ENCODE measurements around the gene LARGE1. TPM values are rescaled to one million over a fixed set of nuclear protein-coding genes. Genes with fewer than 3 reads are reported as not detected.

Gene LARGE1
- polyA plus RNA-seq, 6 donors from 2014 or later = 3.6 to 9.5 (median 5.6) TPM

- DNase-seq = no peak
- Mint-ChIP-seq H3K27ac (peak overlapping the region in 5 of 6 donors; percentile 24 to 63 (median 35)), H3K9me3 (no peaks in the 10 kb centered on the region), H3K27me3 (no peaks in the 10 kb centered on the region), H3K36me3 (peaks cover 26 to 27% of the 10 kb centered on the region in 2 donors), H3K4me3 (no peak overlapping the region), H3K4me1 (peaks cover 31 to 37% (median 35%) of the 10 kb centered on the region in 3 donors)
- ATAC-seq (ENCODE audit: low read depth in 2 of 2) = no peak
Measured at GRCh38 chr22:33553493-33553892, 366.8 kb downstream of the LARGE1 start.

GRCh38 chr22:33544707-33545106 is 375.6 kb downstream of the LARGE1 start:
- Mint-ChIP-seq H3K36me3 (peaks cover 7 to 9% of the 10 kb centered on the region in 2 donors), H3K27me3 (no peaks in the 10 kb centered on the region), H3K9me3 (peaks cover 0 to 4% (median 0%) of the 10 kb centered on the region in 7 donors), H3K4me3 (peak overlapping the region in 4 of 8 donors; percentile 0 to 83 (median 51)), H3K4me1 (peaks cover 20 to 45% (median 38%) of the 10 kb centered on the region in 3 donors), H3K27ac (peak overlapping the region in 5 of 6 donors; percentile 0 to 73 (median 12))
- ATAC-seq (ENCODE audit: low read depth in 2 of 2) (peak; percentile 21 to 32), DNase-seq (no peak)

- no peak for ATAC-seq (ENCODE audit: low read depth in 2 of 2)
- Mint-ChIP-seq H3K9me3 (peaks cover 0 to 4% (median 0%) of the 10 kb centered on the region in 7 donors), H3K27me3 (no peaks in the 10 kb centered on the region), H3K4me1 (peaks cover 34 to 56% (median 48%) of the 10 kb centered on the region in 3 donors), H3K36me3 (peaks cover 6 to 7% of the 10 kb centered on the region in 2 donors), H3K27ac (peak overlapping the region in 4 of 6 donors; percentile 3 to 65 (median 22)), H3K4me3 (no peak overlapping the region)
- DNase-seq = no peak
Measured at GRCh38 chr22:33542722-33543121, 377.6 kb downstream of the LARGE1 start.

- peak overlapping the region in 3 of 6 donors; percentile 56 to 74 (median 60) for H3K27ac Mint-ChIP-seq
- no peak overlapping the region for H3K4me3 Mint-ChIP-seq
- DNase-seq (no peak), ATAC-seq (ENCODE audit: low read depth in 2 of 2) (no peak)
- no peaks in the 10 kb centered on the region for H3K27me3 Mint-ChIP-seq
- peaks cover 37 to 58% (median 52%) of the 10 kb centered on the region in 3 donors for H3K4me1 Mint-ChIP-seq
- H3K36me3 Mint-ChIP-seq = peaks cover 6 to 7% of the 10 kb centered on the region in 2 donors
- peaks cover 0 to 4% (median 0%) of the 10 kb centered on the region in 7 donors for H3K9me3 Mint-ChIP-seq
Measured at GRCh38 chr22:33542153-33542552, 378.1 kb downstream of the LARGE1 start.

- H3K9me3 Mint-ChIP-seq = peaks cover 0 to 4% (median 0%) of the 10 kb centered on the region in 7 donors
- no peak overlapping the region for H3K4me3 Mint-ChIP-seq
Measured at GRCh38 chr22:33539902-33540751, 380.1 kb downstream of the LARGE1 start.

GRCh38 chr22:33539202-33539901 is 380.9 kb downstream of the LARGE1 start:
- Mint-ChIP-seq H3K9me3 (no peaks in the 10 kb centered on the region), H3K36me3 (peaks cover 6 to 7% of the 10 kb centered on the region in 2 donors), H3K4me3 (peak overlapping the region in 1 of 8 donors; percentile 47), H3K27ac (peak overlapping the region in 1 of 6 donors; percentile 36), H3K4me1 (peaks cover 25 to 54% (median 40%) of the 10 kb centered on the region in 3 donors), H3K27me3 (no peaks in the 10 kb centered on the region)
- no peak for DNase-seq
- ATAC-seq (ENCODE audit: low read depth in 2 of 2) = no peak

More at GRCh38 chr22:33539902-33540751, 380.1 kb downstream of the LARGE1 start:
- Mint-ChIP-seq H3K36me3 (peaks cover 6 to 7% of the 10 kb centered on the region in 2 donors), H3K27ac (peak overlapping the region in 4 of 6 donors; percentile 7 to 65 (median 47)), H3K4me1 (peaks cover 32 to 54% (median 41%) of the 10 kb centered on the region in 3 donors), H3K27me3 (no peaks in the 10 kb centered on the region)
- DNase-seq = no peak
- ATAC-seq (ENCODE audit: low read depth in 2 of 2) = no peak

- no peaks in the 10 kb centered on the region for H3K27me3 Mint-ChIP-seq
- no peak for DNase-seq
- ATAC-seq (ENCODE audit: low read depth in 2 of 2) = no peak
- H3K9me3 Mint-ChIP-seq = no peaks in the 10 kb centered on the region
- H3K4me3 Mint-ChIP-seq = peak overlapping the region in 2 of 8 donors; percentile 14 to 59
- peak overlapping the region in 4 of 6 donors; percentile 3 to 64 (median 10) for H3K27ac Mint-ChIP-seq
- H3K4me1 Mint-ChIP-seq = peaks cover 25 to 52% (median 37%) of the 10 kb centered on the region in 3 donors
- H3K36me3 Mint-ChIP-seq = peaks cover 7 to 10% of the 10 kb centered on the region in 2 donors
Measured at GRCh38 chr22:33538277-33538885, 381.9 kb downstream of the LARGE1 start.

GRCh38 chr22:33537059-33537458 is 383.2 kb downstream of the LARGE1 start:
- Mint-ChIP-seq H3K27ac (peak overlapping the region in 1 of 6 donors; percentile 9), H3K4me1 (peaks cover 25 to 52% (median 37%) of the 10 kb centered on the region in 3 donors), H3K4me3 (no peak overlapping the region), H3K36me3 (peaks cover 7 to 10% of the 10 kb centered on the region in 2 donors), H3K27me3 (no peaks in the 10 kb centered on the region), H3K9me3 (no peaks in the 10 kb centered on the region)
- DNase-seq = no peak
- no peak for ATAC-seq (ENCODE audit: low read depth in 2 of 2)

- Mint-ChIP-seq H3K9me3 (no peaks in the 10 kb centered on the region), H3K4me1 (peaks cover 25 to 56% (median 37%) of the 10 kb centered on the region in 3 donors), H3K4me3 (no peak overlapping the region), H3K36me3 (peaks cover 7 to 13% of the 10 kb centered on the region in 2 donors), H3K27me3 (no peaks in the 10 kb centered on the region), H3K27ac (peak overlapping the region in 2 of 6 donors; percentile 15 to 61)
- DNase-seq (no peak), ATAC-seq (ENCODE audit: low read depth in 2 of 2) (no peak)
Measured at GRCh38 chr22:33535937-33536875, 384.1 kb downstream of the LARGE1 start.

GRCh38 chr22:33529424-33530113 is 390.7 kb downstream of the LARGE1 start:
- ATAC-seq (ENCODE audit: low read depth in 2 of 2) = no peak
- H3K36me3 Mint-ChIP-seq = peaks cover 0 to 11% of the 10 kb centered on the region in 2 donors
- H3K9me3 Mint-ChIP-seq = no peaks in the 10 kb centered on the region

GRCh38 chr22:33528183-33528582 is 392.1 kb downstream of the LARGE1 start:
- Mint-ChIP-seq H3K27me3 (no peaks in the 10 kb centered on the region), H3K4me3 (no peak overlapping the region), H3K27ac (peak overlapping the region in 4 of 6 donors; percentile 18 to 91 (median 54)), H3K9me3 (peaks cover 0 to under 1% (median 0%) of the 10 kb centered on the region in 7 donors), H3K4me1 (peaks cover 29 to 60% (median 43%) of the 10 kb centered on the region in 3 donors), H3K36me3 (peaks cover 0 to 7% of the 10 kb centered on the region in 2 donors)
- ATAC-seq (ENCODE audit: low read depth in 2 of 2) (no peak), DNase-seq (no peak)

More at GRCh38 chr22:33529424-33530113, 390.7 kb downstream of the LARGE1 start:
- Mint-ChIP-seq H3K27ac (peak overlapping the region in 2 of 6 donors; percentile 21 to 37), H3K27me3 (no peaks in the 10 kb centered on the region), H3K4me1 (peaks cover 20 to 55% (median 33%) of the 10 kb centered on the region in 3 donors), H3K4me3 (no peak overlapping the region)
- DNase-seq = no peak
